ENCODE results near the gene SLC16A2.

- TF ChIP-seq CTCF (IDR thresholded peaks at IDR 0.05), result no peak
- TF ChIP-seq POLR2A (IDR thresholded peaks at IDR 0.05), result no peak
These were observed 15.3 kb upstream of the SLC16A2 start for GRCh38 chrX:74405973-74406489.

Measured in lower leg skin (tissue), 3 donors.